Fibroblast of the aortic adventitia (primary cell): Measurements from ENCODE around the gene CNPPD1. TPM values are rescaled to one million over a fixed set of nuclear protein-coding genes. Genes with fewer than 3 reads are reported as not detected.

Source experiments
- DNase-seq: peaks from one replicate; pipeline ENCODE4 v3.0.0-alpha.2; 2010; ENCODE audit warnings: low read depth
- H3K4me3 ChIP-seq: 2 replicates; pipeline ENCODE4 v1.5.1; 2011; ENCODE audit warnings: low read depth, mild to moderate bottlenecking, control low read depth, low read length, moderate library complexity
- total RNA-seq: library from RNA; depleted of rRNA; stranded (reverse); fragments of >200 nt; gene quantifications from 2 replicates; pipeline ENCODE4 v1.2.3, GENCODE V29; 2012; ENCODE audit warnings: low replicate concordance
- TF ChIP-seq, protein P1 (sequence below): IDR thresholded peaks from 2 replicates; pipeline ENCODE4 v1.5.1; 2011; ENCODE audit warnings: mild to moderate bottlenecking, low read length, control low read depth, inconsistent platforms; ENCODE audit not compliant: insufficient read depth

CNPPD1 gene
- total RNA-seq, 1 donor = 25.7 TPM

DNA sequence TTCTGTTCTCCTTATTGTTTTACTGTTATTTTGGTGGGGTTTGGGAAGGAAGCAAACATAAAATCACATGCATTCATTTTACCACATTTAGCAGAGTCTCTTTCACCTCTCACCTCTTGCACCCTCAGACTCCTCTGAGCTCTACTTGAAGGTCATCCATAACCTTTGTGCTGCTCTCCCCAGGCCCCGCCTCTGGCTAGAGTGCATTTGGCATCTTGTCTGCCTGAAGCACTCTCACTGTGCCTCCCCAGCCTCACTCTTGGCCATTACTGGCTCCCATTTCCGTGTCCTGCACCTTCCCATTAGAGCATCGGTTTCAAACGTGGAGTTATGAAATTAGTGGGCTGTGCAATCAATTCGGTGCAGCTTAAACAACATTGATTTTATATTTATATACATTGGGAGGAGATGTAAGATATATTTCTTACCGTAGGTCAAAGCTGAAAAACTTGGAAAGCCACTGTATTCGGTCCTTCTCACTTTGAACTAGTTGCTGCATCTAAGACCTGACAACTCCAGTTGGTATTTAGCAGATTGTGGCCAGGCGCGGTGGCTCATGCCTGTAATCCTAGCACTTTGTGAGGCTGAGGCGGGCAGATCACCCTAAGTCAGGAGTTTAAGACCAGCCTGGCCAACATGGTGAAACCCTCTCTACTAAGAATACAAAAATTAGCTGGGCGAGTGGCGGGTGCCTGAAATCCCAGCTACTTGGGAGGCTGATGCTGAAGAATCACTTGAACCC, 22.9 kb upstream of the CNPPD1 start:
- TF ChIP-seq, protein P1, sequence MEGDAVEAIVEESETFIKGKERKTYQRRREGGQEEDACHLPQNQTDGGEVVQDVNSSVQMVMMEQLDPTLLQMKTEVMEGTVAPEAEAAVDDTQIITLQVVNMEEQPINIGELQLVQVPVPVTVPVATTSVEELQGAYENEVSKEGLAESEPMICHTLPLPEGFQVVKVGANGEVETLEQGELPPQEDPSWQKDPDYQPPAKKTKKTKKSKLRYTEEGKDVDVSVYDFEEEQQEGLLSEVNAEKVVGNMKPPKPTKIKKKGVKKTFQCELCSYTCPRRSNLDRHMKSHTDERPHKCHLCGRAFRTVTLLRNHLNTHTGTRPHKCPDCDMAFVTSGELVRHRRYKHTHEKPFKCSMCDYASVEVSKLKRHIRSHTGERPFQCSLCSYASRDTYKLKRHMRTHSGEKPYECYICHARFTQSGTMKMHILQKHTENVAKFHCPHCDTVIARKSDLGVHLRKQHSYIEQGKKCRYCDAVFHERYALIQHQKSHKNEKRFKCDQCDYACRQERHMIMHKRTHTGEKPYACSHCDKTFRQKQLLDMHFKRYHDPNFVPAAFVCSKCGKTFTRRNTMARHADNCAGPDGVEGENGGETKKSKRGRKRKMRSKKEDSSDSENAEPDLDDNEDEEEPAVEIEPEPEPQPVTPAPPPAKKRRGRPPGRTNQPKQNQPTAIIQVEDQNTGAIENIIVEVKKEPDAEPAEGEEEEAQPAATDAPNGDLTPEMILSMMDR = no peak
- DNase-seq = no peak
- H3K4me3 ChIP-seq = no peak overlapping the region

GRCh38 chr2:219198974-219199373, 22.2 kb upstream of the CNPPD1 start:
- DNase-seq = no peak
- no peak overlapping the region for H3K4me3 ChIP-seq
- TF ChIP-seq, protein P1 = no peak

- no peak for DNase-seq
- no peak overlapping the region for H3K4me3 ChIP-seq
- TF ChIP-seq, protein P1 = no peak
These were observed 20.7 kb upstream of the CNPPD1 start for GRCh38 chr2:219197388-219197787.

- no peak overlapping the region for H3K4me3 ChIP-seq
- DNase-seq = no peak
- TF ChIP-seq, protein P1 = no peak
These were observed 10.2 kb upstream of the CNPPD1 start for GRCh38 chr2:219186754-219187456.

GRCh38 chr2:219184121-219184520, 7.4 kb upstream of the CNPPD1 start:
- TF ChIP-seq, protein P1 = no peak
- no peak overlapping the region for H3K4me3 ChIP-seq
- no peak for DNase-seq

- no peak for DNase-seq
- TF ChIP-seq, protein P1 = no peak
- H3K4me3 ChIP-seq = no peak overlapping the region
These were observed 6.5 kb upstream of the CNPPD1 start for GRCh38 chr2:219183151-219183772.
